CD4-positive, alpha-beta T cell treated with Interleukin-12 subunit alpha and Interleukin-12 subunit beta, for 1 hour (primary cell): ENCODE data around the gene CYB5B.
"Not testable (repeated sequence)": the region's sequence is repeated elsewhere in the genome, so short reads cannot be mapped to it uniquely, and the experiment has no call there.

Experiments
- DNase-seq: peaks from one replicate; pipeline ENCODE4 v3.0.0-alpha.2; 2020

The CYB5B gene

DNA sequence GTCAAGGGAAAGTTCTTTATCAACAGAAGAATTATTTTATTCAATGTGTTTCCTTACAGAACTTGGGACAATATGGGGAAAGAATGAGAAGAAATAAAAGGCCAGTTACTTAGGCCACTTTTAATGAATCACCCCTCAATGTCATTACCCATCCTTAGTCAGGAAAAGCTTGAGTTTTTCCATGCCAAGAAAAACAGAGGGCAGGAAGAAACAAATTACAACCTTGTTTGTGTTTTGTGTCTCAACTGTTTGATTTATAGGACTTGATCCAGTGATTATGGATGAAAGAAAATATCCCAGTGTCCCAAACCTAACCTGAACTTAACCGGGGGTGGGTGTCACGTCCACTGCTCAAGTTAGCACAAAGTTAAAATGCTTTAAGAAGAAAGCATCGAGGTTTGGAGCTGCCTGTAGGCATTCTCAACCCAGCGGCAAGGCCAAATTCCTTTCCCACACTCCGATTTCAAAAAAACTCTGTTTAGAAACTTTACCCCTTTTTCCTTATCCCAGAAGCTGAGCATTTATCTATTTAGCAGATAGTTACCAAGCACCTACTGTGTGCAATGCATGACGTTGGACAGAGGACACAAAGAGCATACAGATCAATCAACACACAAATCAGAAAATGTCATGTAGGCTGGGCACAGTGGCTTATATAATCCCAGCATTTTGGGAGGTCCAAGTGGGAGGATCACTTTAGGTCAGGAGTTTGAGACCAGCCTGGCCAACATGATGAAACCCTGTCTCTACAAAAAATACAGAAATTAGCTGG, 14.0 kb upstream of the CYB5B start:
- DNase-seq = no peak

DNA sequence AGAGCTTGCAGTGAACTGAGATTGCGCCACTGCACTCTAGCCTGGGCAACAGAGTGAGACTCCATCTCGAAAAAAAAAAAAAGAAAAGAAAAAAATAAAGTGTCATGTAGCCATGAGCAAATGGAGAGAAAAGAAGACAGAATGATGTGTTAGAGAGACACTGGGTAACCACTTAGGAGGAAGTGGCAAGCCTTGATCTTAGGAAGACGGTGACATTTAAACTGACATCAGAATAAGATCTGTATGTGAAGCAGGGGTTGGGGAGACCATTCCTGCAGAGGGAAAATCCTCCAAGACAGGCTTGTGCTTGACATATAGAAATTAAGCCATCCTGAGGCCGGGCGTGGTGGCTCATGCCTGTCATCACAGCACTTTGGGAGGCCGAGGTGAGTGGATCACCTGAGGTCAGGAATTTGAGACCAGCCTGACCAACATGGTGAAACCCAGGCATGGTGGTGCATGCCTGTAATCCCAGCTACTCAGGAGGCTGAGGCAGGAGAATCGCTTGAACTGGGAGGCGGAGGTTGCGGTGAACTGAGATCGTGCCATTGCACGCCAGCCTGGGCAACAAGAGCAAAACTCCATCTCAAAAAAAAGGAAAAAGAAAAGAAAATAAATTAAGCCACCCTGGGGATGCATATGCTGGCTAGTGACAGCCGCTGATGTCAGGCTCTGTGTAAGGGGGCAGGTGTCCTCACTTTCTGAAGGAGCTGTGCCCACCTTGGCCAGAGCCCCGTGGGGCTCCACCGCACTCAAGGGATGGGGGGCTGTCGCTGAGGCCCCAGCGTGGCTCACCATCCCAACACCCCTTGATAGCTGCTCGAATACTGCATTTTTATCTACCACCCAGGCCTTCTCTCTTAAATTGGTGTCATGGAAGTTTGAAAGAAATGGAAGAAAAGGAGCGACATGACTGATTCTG, 13.1 kb upstream of the CYB5B start:
- no peak for DNase-seq

DNA sequence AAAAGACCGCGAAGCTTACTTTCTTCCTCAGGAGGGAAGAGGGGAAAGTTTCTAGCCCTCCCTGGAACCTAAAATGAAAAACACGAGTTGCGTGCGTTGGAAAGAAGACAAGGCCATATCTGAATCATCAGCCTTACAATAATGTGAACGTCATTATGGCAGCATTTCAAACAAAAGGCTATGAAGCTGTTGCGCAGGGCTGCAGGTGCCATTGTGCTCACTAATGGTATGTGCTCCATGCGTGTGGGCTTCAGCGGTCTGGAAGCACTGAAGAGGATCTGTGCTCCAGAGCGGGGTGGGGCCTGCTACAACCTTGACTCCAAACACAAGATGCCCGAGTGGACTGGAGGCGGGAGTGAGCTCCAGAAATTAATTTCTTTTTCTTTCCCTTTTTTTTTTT, 12.1 kb upstream of the CYB5B start:
- DNase-seq = no peak

DNA sequence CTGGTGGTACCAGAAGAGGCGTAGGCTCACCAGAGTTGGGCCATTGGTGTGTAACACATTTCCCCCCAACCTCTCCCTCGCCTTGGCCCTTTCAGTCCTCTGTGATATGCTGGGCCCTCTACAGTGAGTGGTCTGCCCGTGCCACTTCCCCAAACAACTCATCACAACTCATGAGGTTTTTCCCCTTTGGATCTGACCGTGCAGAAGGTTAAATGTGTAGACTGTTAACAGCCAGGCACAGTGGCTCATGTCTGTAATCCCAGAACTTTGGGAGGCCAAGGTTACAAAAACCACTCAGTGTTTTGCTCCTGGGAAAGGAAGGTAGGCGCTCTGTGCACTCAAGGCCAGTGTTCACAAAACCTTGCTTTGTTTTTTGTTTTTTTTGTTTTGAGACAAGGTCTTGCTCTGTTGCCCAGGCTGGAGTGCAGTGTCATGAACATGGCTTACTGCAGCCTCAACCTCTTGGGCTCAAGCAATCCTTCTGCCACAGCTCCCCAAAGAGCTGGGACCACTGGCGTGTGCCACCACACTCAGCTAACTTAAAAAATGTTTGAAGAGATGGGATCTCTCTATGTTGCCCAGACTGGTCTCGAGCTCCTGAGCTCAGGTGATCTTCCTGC, 11.3 kb upstream of the CYB5B start:
- no peak for DNase-seq

DNA sequence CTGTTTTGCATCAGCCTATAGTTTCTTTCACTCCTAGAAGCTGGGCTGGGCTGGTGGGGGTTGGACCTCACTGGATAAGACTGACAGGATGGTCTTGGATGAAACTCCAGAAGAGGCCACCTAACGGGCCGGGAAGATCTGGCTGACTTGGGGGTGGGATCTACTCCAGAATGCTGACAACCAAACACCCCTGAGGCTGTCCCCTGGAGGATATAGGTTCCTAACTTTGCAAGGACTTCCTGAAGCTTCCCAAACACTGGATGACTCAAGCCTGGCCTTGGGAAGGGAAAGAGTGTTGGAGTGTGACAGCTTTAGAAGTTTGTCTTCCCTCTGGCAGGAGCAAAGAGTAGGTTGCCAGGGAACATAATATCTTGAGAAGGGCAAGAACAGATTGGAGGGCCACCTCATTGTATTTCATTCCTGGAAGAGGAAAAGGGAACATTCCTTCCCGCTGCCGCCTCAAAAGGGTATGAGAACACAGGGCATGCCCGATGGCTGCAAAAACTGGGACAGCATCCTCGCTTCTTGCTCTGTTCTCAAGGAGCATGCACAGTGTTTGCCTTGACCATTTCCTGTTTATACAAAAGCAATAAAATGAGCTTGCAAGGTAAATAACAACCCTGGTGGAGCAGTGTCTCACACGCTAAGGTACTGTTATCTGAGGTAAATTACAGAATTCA, 6.8 kb upstream of the CYB5B start:
- DNase-seq = no peak

DNA sequence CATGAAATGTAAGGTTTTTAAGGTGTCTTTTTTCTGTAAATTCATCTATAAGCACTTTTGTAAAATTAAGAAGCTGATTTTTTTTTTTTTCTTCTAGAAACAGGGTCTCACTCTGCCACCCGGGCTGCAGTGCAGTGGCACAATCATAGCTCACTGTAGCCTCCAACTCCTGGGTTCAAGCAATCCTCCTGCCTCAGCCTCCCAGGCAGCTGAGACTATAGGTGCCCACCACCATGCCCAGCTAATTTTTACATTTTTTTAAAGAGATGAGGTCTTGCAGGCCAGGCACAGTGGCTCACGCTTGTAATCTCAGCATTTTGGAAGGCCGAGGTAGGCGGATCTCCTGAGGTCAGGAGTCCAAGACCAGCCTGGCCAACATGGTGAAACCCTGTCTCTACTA, 4.5 kb upstream of the CYB5B start:
- DNase-seq = no peak

DNA sequence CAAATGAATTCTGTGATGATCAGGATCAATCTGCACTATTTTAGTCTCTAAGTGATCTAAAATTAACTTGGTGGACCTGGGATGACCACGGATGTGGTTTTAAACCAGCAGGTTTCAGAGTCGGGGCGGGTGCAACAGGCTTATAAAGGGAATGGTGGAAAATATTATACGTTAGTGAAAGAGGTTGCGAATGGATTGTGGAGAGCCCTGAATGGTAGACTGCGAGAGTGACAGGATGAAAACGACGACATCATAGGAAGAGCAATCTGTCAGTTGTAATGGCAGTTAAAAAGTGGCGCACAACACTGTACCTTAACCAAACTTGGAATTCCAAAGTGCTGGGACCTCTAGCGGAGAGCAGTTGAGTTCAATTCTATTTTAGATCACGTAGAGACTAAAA, 1.2 kb upstream of the CYB5B start:
- no peak for DNase-seq

DNA sequence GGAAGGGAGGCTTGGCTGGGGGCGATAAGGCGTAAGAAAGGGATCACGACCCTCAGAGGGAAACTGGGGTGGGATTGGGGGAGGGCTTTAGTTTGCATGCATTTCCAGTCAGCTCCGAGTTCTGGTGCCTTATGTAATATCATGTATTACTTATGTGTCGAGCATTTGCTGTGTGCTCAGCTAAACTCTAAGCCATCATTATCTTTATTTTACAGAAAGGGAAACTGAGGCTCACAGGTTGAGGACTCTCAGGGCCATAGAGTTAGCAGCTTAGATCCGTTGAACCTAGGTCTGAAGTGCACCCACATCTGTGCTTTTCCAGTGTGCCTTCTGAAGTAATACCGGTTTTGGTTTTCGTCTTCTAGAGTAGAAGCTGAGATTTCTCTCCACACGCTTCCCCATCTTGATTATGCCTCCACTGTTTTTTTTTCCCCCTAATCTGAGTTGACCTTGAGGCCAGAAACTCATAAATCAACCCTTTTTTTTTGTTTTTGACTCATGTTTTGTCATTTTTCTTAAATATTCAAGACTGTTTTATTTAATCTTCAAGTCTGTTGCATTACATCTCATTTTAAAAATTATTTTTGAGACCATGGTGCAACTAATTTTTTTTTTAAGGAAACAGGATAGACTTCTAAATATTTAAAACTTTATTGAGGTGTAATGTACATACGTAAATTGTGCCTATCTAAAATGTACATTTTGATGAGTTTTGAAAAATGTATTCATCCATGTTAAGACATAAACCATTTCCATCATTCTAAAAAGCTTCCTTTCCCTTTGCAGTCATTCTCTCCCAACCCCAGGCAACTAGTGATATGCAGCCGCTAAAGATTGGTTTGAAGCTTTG, 741 bp downstream of the CYB5B start:
- no peak for DNase-seq

DNA sequence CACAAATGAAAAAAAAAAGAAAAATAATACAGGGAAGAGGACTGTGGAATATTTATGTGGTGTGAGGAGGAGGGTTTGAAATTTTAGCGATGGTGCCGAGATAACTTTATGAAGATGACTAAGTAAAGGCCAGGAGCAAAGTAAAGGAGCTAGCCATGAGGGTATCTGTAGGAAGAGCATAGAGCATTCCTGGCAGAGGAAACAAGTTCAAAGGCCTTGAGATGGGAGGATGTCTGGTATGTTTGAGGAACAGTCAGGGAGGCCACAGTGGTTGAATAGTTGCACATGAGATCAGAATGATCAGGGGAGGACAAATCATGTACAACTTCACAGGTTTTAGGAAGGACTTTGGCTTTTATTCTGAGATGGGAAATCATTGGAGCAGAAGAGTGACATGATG, 4.2 kb downstream of the CYB5B start:
- DNase-seq = no peak

DNA sequence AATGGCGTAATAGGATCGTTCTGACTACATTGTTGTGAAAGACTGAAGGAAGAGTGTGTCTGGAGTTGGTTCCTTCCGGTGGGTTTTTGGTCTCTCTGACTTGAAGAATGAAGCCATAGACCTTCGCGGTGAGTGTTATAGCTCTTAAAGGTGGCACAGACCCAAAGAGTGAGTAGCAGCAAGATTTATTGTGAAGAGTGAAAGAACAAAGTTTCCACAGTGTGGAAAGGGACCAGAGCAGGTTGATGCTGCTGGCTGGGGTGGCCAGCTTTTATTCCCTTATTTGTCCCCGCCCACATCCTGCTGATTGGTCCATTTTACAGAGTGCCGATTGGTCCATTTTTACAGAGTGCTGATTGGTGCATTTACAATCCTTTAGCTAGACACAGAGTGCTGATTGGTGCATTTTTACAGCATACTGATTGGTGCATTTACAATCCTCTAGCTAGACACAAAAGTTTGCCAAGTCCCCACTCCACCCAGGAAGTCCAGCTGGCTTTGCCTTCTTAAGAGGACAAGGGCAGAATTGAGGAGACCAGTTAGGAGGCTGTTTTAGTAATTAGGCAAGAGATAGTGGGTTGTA, 4.7 kb downstream of the CYB5B start:
- not testable (repeated sequence) for DNase-seq

DNA sequence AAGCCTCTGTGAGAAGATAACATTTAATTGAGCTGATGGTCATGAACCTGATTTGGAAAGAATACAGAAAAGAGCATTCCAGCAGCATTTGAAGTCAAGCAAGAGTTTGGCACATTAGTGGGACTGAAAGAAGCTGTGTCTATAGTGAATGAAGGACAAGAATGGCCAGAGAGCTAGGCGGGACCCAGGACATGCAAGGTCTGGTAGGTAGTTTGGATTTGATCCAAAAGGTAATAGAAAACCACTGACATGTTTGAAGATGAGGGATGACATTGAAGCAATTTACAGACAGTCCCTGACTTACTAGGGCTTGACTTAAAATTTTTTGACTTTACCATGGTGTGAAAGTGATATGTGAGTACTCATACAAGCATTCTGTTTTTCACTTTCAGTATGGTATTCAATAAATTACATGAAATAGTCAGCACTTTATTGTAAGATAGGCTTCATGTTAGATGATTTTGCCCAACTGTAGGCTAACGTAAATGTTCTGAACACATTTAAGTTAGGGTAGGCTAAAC, 7.6 kb downstream of the CYB5B start:
- DNase-seq = no peak

DNA sequence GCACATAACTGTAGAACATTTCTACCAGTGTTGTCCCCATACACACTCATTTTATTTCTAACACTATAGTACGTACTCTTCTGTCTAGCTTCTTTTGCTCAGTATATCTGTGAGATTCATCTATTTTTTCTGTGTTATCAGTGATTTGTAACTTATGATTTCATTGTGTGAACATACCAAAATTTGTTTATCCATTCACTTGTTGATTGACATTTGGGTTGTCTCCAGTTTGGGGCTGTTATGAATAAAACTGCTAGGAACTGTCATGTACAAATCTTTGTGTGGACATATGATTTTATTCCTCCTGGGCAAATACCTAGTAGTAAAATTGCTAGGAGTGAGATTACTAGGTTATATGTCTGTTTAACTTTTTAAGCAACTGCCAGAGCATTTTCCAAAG, 9.6 kb downstream of the CYB5B start:
- DNase-seq = no peak

DNA sequence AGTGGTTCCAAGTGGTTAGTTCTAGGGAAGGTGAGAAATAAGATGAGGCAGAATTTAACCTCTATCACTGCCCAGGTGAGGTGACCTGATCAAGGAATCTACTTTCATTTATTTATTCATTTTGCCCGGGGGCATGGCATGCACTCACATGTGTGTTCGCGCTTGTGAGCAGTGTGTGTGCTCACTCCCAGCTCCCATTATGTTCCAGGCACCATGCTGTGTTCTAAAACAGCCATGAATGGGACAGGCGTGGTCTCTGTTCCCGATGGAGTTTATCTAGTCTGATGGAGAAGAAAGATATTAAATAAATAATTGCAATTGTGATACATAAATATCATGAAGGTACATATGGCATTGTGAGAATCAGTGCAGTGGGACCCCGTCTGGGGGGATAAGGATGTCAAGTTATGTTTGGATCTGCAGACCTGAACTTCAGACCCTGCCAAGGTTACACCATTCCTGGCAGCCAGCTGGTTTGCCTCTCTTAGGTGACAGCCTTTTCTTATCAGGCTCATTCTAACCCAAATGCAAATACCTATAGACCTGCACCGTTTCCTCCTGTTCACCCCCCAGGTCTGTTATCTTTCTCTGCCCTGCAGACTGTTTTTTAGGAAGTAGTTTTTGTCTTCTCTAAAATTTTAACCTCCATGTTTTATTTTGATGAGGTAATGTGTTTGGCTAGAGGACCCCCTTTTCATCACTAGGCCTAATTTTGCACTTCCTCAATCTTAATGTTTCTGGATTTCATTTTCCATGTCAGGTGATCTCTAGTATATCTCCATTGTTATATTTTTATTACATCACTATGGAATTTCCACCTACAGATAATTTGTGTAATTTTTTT, 11.8 kb downstream of the CYB5B start:
- DNase-seq = no peak

DNA sequence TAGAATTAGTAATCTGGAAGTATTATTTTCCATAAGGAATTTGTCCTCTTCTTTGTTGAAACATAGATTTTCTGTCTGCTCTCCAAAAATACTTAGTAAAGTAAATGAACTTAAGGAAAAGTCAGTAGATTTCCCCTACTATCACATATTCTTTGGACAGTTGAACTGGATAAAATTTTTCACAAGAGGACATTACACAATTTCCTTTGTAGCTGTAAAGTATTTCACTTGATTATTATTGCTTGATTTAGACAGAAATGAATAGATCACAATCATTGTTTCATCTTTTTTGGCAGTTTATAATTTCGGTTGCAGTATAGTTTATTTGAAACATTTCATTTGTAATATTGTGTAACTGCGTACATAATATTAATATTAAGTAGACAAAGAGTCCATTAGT, 12.5 kb downstream of the CYB5B start:
- no peak for DNase-seq

DNA sequence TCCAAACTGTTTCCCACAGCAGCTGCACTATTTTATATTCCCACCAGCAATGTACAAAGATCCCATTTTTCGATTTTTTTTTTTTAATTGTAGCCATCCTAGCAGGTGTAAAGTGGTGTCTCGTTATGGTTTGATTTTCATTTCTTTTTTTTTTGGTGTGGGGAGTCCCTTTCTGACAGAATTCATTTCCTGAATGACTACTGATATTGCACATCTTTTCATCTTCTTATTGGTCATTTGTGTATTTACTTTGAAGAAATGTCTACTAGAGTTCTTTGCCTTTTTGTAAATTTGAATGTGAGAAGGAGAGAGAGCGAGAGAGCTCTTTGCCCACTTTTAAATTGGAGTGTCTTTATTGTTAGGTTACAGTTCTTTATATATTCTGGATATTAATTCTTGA, 14.0 kb downstream of the CYB5B start:
- DNase-seq = no peak

DNA sequence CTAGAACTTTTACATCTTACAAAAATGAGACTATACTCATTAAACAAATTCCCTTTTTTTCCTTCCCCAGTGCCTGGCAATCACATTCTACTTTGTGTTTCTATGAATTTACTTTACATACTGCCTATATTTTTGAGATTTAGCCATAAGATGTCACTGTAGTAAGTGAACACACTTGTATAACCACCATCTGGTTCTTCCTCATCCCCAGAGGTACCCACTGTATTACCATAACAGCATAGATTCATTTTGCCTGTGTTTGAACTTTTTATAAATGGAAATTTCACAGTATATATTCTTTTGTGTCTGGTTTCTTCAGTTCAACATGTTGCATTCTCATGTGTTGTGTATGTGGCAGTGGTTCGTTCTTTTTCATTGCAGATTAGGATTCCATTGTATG, 15.8 kb downstream of the CYB5B start:
- DNase-seq = no peak

DNA sequence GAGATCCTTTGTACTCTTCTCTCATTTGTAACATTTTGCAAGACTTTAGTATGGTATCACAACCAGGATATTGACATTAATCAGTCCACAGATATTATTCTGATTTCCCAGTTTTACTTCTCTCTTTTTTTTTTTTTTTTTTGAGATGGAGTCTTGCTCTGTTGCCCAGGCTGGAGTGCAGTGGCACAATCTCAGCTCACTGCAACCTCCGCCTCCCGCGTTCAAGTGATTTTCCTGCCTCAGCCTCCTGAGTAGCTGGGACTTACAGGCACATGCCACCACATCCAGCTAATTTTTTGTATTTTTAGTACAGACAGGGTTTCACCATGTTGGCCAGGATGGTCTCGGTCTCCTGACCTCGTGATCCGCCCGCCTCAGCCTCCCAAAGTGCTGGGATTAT, 16.6 kb downstream of the CYB5B start:
- not testable (repeated sequence) for DNase-seq

DNA sequence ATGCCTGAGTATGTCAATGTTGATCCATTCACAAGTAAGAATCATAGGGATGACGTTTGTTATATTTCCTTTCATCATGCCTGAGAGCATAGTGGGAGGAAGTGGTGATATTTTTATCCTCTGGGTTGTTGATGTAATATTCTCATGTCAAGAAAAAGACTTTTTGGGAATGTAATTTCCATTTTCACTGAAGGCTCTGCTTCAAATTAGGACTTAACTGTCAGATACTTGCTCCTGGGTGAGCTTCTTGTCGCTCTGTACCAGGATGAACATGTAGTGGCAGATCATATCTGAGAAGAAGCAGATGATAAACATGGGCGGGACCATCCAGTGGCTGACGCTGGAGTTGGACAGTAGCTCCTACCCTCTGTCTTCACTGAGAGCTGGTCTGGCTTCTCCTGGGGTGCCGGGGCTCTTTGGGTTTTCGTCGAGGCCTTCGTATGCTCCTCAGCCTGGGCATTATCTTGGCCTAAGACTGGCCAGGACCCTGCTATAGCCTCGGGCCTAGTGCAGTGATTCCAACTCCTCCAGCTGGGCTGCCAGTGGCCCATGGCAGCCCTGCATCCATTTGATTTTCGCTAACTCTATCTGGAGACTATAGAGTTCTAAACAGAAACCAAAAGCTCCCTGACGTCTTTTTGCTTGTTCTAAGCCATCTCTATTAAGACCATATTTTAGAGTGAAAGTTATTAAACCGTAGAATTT, 19.7 kb downstream of the CYB5B start:
- DNase-seq = peak; percentile 52

DNA sequence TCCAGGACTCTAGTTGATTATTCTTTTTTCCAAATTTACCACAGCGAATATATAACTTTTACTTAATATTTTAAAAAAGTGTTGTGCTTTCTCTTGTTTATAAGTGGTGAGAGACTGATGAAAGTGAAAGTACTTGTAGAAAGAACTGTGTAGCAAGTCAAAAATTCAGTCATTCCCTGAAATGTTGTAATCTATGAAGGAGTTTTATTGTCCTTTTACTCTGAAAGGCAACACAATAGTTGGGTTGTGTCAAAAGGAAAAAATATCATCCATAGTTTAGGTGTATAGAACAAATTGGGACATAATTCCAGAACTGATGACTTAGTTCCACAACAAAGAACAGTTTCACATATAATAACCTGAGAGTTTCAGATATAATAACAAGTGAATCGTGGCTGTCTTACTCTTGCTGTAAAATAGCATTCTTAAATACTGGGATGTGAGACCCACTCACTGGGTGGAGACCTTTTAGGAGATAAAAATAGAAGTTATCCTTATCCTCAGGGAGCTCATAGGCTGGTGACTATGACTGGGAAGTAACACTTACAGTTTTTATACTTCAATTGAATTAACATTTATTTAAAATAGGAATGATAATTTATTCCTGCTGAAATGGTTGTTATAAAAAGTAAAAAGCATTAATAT, 20.6 kb downstream of the CYB5B start:
- peak; percentile 18 for DNase-seq
